LNCAP (cell line): ENCODE results near the gene TLL2.

ENCODE experiments used
- CTCF ChIP-seq: fragments of 450-650 bp; IDR thresholded peaks from 2 replicates; pipeline ENCODE4 v1.5.1; 2017; ENCODE audit warnings: mild to moderate bottlenecking

TLL2 gene

DNA sequence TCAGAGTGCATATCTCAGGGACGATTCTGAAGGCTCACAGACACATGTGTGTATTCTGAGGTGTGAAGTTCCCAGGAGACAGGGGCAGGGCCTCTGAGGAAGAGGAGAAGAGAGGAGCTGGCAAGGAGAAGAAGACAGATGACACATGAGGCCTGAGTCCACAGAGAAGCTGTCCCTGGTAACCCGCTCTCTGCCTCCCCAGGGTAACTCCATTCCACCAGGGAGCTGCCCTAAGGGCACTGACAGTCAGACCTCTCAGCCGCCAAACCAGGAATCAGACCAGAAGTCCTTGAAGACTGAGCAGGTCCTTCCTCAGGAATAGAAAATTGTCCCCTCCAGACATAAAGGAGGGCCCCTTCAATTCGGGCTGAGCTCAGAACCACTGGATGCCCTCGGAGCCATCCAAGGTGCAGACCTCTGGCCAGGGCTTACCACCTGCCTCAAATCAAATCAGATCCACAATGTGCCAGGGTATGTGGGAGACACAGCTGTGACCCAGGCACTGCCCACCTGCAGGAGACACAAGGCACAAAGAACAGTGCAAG lies 57.4 kb downstream of the TLL2 start:
- no peak for TF ChIP-seq CTCF

DNA sequence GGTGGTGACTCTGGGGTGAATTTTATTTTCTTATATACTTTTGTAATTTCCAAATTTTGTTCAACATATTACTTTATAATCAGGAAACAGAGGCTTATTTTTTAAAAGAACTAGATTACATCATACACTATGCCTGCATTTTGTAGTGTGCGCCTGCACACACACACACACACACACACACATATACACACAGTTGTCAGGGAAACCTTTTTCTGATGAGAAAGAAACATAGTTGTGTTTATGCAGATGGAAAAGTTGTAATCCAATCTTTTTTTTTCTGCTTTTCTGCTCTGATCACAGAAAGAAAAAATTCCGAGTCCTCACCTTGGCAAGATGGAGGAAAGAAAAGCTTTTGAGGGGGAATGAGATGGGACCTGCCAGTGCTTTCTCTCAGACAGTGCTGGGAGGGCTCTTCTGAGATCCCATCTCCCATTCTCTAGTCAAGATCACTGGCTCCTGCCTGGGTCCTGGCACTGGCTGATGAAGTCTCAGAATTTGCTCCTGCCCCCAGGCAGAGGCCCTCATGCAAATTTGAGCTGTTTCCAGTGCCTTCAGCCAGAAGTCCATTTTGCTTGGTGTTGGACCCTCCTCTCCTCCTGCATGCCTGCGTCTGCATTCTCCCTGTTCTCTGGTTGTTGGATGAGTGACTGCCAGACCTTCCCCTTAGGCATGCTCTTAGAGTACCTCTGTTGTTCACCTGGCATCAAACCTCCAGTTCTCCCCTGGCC lies 59.7 kb downstream of the TLL2 start:
- TF ChIP-seq CTCF: no peak

- no peak for TF ChIP-seq CTCF
These were observed 61.1 kb downstream of the TLL2 start for GRCh38 chr10:96452494-96453153.

- TF ChIP-seq CTCF: no peak
These were observed 63.1 kb downstream of the TLL2 start for GRCh38 chr10:96450529-96451207.

- TF ChIP-seq CTCF: no peak
These were observed 65.2 kb downstream of the TLL2 start for GRCh38 chr10:96448558-96448957.

DNA sequence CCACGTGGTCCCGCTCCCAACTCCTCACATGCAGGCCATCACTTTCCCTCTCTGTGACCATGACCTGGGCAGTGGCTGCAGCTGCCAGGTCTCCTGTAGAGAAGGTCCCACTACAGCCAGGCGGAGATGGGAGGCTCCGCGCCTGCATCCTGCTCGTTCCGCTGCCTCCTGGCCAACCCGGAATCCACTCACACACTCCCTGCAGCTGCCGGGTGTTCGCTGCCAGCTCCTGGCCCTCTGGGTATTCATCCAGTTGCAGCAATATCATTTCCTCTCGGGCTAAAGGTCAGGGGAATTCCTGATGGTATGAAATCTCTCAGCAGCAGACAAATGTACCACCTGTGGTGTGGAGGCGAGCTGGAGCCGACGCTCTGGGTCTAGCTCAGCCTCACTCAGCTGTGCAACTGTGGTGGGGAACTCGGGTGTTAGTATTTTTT lies 65.7 kb downstream of the TLL2 start:
- no peak for TF ChIP-seq CTCF

- no peak for TF ChIP-seq CTCF
These were observed 66.6 kb downstream of the TLL2 start for GRCh38 chr10:96446966-96447596.
